ENCODE results near the gene SCN3B.

DNA sequence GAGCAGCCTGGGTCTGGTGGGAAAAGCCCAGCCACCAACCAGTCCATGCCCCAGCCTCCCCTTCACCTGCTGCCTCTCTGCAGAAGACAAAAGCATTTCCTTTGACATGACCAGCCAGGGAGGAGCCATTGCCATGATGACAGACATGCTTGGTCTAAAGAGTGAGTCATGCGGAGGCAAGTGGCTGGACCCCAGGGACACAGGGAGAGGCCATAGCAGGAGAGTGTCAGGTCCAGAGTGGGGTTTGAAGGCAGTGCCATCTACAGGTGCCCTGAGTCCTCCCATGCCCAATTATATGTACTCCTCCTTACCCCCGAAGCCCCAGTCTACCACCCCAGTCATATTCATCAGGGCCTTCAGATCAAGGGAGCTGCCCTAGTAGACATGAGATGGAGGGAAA, 67.4 kb downstream of the SCN3B start:
- TF ChIP-seq, protein P1, sequence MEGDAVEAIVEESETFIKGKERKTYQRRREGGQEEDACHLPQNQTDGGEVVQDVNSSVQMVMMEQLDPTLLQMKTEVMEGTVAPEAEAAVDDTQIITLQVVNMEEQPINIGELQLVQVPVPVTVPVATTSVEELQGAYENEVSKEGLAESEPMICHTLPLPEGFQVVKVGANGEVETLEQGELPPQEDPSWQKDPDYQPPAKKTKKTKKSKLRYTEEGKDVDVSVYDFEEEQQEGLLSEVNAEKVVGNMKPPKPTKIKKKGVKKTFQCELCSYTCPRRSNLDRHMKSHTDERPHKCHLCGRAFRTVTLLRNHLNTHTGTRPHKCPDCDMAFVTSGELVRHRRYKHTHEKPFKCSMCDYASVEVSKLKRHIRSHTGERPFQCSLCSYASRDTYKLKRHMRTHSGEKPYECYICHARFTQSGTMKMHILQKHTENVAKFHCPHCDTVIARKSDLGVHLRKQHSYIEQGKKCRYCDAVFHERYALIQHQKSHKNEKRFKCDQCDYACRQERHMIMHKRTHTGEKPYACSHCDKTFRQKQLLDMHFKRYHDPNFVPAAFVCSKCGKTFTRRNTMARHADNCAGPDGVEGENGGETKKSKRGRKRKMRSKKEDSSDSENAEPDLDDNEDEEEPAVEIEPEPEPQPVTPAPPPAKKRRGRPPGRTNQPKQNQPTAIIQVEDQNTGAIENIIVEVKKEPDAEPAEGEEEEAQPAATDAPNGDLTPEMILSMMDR (conservative IDR thresholded peaks at IDR 0.05): no peak
- TF ChIP-seq EZH2 (IDR thresholded peaks at IDR 0.05; ENCODE audit: low read depth): no peak
